GM21381 (cell line): ENCODE results near the gene FLCN.

ENCODE experiments used
- ATAC-seq: cut with Tn5 transposase; IDR thresholded peaks from one replicate; pipeline ENCODE4 v1.9.1; 2021; ENCODE audit warnings: mild to moderate bottlenecking, moderate library complexity; ENCODE audit not compliant: unreplicated experiment

Gene FLCN

GRCh38 chr17:17239832-17240231 is 2.9 kb upstream of the FLCN start:
- ATAC-seq, result no peak

- peak; percentile 22 for ATAC-seq
Measured at GRCh38 chr17:17236295-17237025, 508 bp downstream of the FLCN start.

GRCh38 chr17:17235212-17236174 is 1.5 kb downstream of the FLCN start:
- no peak for ATAC-seq

- ATAC-seq, result no peak
Measured at GRCh38 chr17:17232303-17232621, 4.7 kb downstream of the FLCN start.

GRCh38 chr17:17231621-17232302 is 5.2 kb downstream of the FLCN start:
- ATAC-seq, result no peak

GRCh38 chr17:17229416-17230384 is 7.3 kb downstream of the FLCN start:
- ATAC-seq, result no peak

GRCh38 chr17:17228521-17229279 is 8.3 kb downstream of the FLCN start:
- ATAC-seq, result no peak

GRCh38 chr17:17227608-17228520 is 9.1 kb downstream of the FLCN start:
- no peak for ATAC-seq

GRCh38 chr17:17226451-17227265 is 10.3 kb downstream of the FLCN start:
- no peak for ATAC-seq

GRCh38 chr17:17225901-17226300 is 11.1 kb downstream of the FLCN start:
- no peak for ATAC-seq

GRCh38 chr17:17224137-17224536 is 12.8 kb downstream of the FLCN start:
- ATAC-seq, result no peak

- no peak for ATAC-seq
Measured at GRCh38 chr17:17223736-17224135, 13.2 kb downstream of the FLCN start.

- no peak for ATAC-seq
Measured at GRCh38 chr17:17221329-17221728, 15.6 kb downstream of the FLCN start.

- no peak for ATAC-seq
Measured at GRCh38 chr17:17220529-17220928, 16.4 kb downstream of the FLCN start.

- ATAC-seq, result no peak
Measured at GRCh38 chr17:17217995-17218394, 19.0 kb downstream of the FLCN start.

- ATAC-seq, result no peak
Measured at GRCh38 chr17:17216776-17217175, 20.2 kb downstream of the FLCN start.

- ATAC-seq, result no peak
Measured at GRCh38 chr17:17216236-17216635, 20.7 kb downstream of the FLCN start.

- ATAC-seq, result no peak
Measured at GRCh38 chr17:17215575-17215974, 21.4 kb downstream of the FLCN start.
